RPMI8226 (cell line): ENCODE results near the gene NELFA.

Experiments used
- DNase-seq: peaks from one replicate; pipeline ENCODE4 v3.0.0-alpha.2; 2015

The NELFA gene

DNA sequence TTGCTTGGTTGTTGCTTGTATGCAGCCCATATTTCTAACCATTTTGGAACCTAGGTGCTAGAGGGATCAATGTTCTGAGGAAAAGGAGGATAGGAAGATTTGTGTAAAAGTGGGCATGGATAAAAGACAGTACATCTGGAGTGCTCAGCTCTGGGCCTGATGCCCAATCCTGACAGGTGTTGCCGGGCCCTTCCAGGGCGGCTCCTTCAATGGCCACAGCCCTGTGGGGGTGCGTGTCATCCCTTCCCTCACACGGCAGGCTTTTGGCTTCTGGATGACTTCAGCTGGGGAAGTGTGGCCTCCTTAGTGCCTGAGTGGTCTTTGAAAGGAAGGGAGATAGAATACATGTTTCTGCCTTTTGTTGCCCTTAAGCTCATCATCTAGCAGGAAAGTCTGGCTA is 47.2 kb downstream of the NELFA start:
- DNase-seq, result no peak

DNA sequence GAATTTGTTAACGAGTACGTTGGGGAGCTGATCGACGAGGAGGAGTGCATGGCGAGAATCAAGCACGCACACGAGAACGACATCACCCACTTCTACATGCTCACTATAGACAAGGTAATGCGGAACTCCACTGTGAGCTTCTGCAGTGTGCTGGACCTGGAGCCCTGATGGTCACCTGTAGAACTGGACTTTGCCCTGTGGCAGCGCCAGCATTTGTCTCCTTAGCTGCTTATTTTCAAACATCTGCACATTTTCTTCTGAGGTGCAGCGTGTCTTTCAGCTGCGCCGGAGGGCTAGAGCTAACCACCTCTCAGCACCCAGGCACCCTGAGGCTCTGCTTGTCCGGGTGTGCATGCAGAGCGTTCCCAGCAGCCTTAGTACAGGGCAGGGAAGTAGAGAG is 47.7 kb downstream of the NELFA start:
- no peak for DNase-seq

DNA sequence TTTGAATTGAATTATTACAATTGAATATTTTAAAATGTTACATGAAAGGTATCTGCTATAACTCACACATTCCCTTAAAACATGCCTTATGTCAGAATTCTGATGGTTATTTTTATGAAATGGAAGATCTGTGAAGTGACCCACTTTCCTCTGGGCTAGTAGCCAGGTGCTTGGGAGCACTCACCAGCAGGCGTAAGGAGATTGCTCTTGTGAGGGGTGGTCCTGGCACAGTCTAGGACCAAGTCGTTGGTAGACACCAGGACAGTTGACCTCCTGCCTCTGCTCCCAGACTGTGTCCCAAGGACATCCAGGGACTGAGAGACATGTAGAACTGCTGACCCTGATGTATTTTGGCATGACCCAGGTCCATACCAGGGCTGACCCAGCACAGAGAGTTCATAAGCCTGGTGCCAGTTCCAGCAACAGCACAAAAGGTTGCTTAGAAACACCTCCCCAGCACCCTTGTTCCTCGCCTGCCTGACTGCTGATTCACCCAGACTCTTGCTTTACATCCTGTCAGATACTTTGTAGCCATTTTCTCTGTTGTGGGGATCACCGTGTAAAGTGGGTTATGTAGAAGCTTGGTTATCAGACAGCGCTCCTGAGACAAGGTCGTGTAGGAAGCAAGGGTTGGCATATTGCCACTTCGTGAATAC is 48.5 kb downstream of the NELFA start:
- DNase-seq, result no peak

DNA sequence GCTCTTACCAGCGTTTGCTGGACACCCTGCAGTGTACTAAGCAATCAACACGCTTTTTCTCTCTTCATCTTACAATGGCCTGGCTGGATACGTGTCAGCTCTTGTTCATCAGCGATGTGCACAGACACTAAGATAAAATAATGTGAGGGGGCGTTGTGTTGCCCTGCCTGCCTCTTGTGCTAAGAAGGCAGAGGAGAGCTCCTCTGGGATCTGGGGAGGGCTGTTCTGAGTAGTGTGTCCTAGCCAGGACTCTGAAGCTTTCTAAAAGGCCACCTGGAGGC is 49.7 kb downstream of the NELFA start:
- DNase-seq, result no peak

DNA sequence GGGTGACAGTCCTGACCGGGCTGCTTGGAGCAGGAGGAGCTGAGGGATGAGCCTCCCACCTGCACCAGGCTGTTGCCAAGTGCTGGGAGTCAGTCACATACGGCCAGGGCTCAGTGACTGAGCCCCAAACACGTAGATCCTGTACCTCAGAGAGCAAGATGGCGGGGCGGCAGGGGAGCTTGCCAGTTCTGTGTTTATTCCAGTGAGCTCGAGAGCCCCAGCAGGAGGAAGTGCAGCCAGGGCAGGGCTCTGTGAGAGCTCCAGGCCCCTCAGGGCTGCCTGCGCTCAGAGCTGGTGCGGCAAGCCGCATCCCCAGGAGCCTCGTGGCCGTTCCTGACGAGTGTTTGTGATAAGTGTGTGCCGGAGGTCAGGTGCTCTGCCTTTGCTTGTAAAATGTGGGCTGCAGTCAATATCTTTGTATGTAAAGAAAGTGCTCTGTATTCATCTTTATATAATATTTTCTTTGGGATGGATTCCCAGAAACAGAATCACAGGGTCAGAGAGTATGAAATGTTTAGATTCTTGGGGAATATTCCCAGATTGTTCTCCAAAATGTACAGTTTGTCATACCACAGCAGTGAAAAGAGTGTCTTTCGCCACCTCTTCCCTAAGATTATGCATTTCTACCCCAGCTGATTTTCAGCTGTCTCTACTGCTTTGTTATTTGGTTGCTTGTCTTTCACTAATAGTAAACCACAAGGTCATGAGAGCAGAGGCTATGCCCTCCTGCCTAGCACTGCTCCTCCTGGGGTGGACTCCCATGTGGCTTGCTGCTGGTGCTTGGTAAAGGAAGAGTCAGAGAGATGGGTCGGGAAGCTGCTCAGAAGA is 50.3 kb downstream of the NELFA start:
- DNase-seq, result no peak

DNA sequence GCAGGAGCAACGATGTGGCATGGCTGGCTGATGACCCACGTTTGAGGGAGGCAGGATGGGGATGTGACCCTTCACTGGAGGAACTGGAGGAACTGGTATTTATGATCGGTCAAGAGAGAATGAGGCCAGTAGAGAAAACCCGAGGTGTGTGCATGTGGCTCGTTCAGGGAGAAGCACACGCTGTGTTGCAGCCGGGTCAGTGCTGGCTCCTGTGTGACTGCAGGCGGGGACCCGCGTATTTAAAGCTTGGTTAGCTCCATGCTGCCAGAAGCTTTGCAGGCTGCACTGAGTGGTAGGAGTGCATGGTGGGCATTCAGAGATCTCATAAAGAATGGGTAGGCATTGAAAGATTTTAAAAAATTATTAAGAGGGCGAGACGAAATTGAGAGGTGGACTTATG is 52.1 kb downstream of the NELFA start:
- no peak for DNase-seq

DNA sequence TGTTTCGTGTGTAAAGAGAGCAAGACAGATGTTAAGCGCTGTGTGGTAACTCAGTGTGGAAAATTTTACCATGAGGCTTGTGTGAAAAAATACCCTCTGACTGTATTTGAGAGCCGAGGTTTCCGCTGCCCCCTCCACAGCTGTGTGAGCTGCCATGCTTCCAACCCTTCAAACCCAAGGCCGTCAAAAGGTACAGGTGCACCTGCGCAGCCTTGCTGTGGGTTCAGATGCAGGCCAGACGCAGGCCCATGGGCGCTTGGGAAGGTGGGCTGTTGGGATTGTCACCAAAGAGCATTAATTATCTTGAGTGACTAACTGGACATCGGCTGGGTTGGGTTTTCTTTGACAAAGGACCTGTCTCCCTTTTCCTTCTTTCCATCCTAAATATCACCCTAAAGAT is 55.4 kb downstream of the NELFA start:
- DNase-seq, result no peak

DNA sequence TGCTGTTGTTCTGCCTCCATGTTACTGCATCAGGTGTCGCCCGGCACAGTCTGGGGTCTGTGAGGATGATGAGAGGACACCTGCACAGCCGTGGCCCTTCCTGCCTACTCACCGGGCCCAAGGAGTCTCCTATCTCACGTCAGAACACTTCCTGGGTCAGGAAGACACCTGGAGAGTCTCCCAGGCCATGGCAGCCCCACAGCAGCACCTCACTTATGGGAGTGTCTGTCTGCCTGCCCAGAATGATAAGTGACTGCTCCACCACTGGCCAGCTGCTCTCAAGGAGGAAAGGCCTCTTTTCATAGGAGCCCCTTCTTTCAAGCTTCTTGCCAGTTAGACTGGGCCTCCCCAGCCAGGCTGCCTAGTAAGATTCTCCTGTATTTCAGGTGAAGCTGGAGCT is 56.1 kb downstream of the NELFA start:
- no peak for DNase-seq

DNA sequence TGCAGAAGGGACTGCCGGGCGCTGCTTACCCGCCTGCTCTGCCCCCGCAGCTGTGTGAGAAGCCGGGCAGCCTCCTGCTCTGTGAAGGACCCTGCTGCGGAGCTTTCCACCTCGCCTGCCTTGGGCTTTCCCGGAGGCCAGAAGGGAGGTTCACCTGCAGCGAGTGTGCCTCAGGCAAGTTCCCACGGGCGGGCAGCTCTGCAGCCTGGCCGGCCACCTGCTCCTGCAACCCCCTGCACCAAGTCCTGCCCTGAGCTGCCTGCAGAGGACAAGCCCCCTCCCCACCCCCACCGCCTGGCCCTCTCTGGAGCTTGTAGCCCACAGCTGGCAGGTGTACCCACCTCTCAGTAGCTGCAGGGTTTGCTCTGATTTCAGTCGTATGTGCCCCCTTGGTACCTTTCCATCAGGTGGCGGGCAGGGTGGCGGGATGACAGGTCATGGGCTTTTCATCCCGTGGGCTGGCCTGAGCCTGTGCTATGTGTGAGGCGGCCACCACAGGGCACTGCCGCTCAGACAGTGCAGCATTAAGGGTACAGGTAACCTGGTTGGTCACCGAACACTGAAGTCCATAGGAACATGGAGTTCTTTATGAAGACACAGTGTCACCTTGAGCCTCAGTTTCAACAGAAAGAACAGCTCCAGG is 56.6 kb downstream of the NELFA start:
- DNase-seq, result no peak

DNA sequence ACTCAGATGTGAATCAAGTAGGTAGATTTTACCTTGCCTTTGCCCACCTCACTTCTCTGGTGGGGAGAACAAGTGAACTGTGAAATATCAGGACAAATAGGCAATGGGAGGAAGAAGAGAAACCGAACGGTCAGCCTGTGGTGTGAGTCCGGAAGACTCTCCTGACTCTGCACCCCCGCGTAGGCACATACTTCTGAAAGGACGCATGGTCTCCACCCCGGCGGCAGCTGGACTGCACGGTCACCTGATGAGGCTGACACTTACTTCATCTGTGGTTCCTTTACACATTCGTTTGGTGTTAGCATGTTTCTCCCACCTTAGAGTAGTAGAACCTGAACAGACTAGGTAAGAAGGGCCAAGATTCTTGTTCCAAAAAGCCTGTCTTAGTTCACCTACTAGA is 58.4 kb downstream of the NELFA start:
- no peak for DNase-seq

DNA sequence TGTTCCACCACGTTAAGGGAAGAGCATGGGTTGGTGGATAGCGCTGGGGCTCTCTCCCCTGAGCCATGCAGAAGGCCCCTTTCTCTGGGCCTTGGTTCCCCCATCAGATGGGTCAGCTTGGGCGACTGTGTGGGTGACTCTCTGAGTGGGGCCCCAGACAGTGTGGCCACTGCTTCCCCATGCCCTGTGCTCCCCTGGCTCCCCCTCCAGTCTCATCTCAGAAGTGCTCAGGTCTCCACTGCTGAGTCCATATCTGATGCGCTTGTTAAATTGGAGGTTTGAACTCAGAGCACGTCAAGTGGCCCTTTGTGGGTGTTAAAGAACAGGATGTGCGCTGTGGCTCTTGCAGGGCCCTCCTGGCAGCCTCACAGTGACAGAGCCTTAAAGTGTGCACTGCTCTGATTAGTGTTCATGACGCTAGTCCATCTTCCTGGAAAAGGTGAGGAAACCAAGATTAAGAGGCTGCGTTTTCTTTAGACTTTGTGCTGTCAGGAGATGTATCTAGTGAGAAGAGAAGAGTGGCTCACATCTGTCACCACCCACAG is 59.8 kb downstream of the NELFA start:
- no peak for DNase-seq

DNA sequence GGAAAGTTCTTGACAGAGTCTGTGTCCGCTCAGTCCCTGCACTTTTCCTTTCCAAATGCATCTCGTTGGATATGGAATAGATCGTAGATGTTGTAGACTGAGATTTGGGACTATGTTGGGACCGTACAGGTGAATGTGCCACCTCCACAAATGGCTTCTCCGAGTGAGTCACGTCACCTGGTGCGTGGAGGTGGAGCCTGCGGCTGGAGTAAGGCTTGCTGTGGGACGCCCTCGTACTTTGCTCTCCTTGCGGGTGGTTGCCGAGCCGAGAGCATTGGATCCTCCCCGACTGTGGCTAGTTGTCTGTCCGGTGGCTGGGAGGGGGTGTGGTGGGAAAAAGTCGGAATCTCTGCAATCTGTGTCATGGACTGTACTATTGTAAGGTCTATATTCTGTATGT is 60.5 kb downstream of the NELFA start:
- DNase-seq, result no peak

DNA sequence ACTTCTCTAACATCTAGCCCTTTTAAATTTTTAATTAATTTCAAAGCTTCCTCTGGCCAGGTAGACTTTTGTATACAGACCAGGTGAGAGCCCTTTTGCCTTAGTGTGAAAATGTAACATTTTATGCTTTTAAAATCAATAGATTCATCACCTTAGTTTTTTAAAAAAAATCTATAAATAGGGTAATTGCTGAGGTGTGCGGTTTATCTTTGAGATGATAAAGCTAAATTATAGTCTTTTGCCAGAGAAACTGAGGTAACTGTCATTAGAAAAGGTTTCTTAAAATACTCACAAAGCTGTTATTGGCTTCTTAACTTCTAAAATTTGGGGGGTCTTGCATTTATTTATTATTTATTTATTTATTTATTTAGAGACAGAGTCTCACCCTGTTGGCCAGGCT is 62.9 kb downstream of the NELFA start:
- DNase-seq, result no peak

DNA sequence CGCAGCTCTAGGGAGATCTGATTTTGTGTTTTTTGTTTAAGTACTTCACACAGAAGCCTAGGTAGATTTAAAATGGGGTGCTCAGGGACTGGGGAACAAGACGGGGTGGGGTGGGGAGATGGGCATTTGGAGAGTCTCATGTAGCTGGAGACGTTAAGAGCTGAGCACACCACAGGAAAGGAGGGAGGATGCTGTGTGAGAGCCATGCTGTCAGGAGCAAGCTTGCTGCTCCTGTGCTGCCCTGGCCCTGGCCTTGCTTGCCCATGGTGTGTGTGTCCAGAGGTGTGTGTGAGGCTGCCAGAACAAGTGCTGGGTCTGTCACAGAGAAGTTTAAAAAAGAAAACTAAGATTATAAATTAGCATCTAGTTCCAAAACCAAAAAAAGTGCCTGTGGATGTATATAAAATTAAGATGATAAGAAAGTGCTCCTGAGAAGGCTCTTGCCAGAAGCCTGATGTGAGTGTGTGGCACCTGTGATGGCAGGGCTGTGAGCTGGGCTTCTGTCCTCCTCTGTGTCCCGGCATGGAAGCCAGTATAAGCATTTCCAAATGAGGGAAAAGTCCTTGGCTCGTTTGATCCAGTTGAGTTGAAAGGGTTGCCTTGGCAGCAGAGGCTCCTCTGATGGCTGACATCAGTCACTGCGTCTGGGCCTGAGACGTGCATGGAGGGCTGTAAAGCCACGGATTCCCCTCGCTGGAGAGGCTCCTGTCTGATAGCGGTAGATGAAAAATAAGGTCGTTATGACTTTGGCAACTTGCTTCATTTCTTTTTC is 63.5 kb downstream of the NELFA start:
- DNase-seq, result no peak

DNA sequence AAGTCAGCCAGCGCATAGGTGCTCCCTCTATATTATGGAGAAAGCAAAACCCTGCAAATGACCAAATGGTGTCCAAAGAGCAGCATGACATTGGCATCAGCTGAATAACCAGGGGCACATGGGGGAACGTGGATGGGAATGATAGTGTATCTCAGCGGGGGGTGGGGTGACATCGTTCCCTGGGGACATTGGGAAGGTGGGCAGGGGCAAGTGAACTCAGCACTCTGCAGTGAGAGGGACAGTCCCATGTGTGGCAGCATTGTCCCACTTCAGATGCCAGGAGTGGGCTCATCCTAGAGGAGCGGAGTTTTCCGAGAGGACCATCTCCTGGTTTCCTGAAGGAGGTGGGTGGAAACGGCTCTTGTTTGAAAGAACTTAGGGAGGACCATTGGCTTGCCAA is 64.8 kb downstream of the NELFA start:
- DNase-seq, result no peak

DNA sequence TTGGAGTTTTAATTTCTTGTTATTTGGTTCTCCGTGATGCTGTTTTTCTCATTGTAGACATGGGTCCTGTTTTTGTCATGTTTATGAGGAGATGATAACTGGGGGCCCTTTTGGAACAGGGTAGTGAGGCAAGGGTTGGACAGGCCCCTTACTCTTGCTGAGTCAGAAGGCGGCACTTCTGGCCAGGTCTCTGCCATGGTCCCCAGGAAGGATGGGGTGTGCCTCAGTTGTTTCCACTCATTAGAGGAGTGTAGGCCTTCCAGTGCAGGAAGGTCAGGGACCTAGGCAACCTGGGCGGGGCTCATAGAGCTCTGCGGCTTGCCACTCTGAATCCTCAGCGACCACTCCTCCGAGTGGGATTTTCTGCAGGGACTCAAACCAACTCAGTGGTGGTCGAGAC is 68.2 kb downstream of the NELFA start:
- DNase-seq, result no peak

DNA sequence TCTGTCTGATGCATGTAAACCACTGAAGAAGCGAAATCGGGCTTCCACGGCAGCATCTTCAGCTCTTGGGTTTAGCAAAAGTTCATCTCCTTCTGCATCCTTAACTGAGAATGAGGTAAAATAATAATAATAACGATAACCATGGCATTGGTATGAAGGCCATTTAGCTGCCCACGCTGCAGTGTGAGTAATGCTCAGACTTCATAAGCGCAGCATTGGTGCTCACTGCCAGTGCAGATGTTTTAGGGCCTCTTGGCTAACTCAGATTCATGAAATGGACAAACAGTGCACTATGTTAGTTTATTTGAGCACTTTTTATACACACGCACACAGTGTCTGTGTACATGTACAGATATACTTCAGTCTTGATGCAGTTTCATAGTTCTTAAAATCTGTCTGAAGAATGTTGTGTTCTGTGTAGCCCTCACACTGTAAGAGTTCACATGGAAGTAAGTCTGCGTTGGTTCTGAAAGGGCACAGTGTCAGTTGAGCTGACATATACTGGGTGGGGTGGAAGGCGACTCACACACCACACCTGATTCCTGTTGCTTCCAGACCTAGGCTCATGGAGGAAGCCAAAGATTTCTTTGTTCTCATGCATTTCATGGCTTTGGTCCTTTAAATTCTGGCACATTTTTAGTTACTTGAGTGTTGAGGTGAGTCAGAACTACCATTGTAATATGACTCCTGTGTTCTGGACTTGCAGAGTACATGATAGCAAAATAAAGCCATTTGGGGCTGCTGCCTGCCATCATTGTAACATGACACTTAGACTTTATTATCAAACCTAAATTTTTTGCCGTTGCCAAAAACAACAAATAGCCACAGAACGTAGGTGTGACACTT is 68.9 kb downstream of the NELFA start:
- DNase-seq, result no peak

DNA sequence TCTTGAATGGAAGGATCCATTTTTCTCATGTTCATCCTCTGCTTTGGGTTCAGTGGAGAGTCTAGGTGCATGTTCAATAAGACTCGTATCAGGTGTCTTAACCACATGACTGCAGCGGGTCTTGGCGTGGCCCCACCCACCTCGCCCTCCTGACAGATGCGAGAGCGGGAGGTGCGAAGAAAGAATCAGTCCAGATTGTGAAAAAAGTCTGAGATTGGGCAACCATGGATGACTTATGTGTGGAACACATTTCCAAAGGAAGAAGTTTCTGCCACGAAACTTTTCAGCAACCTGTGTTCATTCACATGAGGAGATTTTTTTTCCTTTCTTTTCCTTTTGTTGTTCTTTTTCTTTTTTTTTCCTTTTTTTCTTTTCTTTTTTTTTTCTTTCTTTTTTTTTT is 70.7 kb downstream of the NELFA start:
- DNase-seq, result no peak

DNA sequence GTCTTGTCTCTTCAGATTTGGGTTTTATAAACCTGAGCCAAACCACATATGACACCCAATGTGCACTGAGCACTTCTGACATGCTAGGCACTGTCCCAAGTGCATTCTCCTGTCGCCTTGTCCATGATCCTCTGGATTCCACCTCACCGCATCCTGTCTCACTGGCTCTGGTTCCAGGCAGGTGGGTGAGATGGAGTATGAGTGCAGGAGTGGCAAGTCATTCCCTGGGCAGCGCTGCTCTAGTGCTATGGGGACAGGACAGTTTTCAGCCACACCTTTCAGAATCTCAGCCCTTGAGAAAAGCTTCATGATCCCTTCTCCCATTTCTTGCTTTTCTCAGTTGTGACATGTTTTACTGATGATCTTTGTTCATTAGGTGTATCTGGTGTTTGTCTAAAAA is 71.2 kb downstream of the NELFA start:
- no peak for DNase-seq

DNA sequence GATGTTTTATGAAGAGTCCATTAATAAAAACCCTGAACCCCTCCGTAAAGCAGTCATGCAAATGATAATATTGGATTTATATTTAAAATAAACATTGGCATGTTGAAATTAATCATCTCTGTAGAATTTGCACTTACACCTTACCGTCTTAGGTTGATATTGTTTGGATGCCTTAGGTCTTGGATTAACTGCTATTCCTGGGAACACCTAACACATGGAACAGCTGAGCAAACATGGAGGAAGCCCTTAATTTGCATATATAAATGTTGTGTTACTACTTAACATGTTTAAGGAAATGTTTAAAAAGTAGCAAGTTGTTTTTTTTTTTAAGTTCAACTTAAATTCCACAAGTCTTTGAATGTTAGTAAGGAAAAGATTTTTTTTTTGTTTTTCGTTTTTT is 75.1 kb downstream of the NELFA start:
- no peak for DNase-seq

DNA sequence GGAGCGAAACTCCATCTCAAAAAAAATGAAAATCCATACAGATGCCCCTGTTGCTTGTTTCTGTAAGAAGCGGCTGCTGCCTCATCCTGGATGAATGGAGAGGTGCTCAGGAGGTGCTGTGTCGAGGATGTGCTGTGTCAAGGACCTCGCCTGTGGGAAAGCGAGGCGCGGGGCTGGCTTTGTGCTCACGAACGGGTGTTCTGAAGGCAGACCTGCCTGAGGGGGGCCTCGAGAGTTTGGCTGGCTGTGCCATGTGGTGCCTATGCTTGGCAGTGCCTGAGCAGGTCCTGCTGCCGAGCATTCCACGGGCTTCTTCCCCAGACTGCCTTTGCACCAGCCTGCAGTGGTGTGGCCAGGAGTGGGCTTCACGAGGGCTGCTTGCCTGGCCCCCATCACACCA is 76.0 kb downstream of the NELFA start:
- no peak for DNase-seq
